ENCODE results near the gene TUBG2. TPM values are rescaled to one million over a fixed set of nuclear protein-coding genes. Genes with fewer than 3 reads are reported as not detected.

The TUBG2 gene
- total RNA-seq, 1 donor from 2014 or later, result 18.7 TPM

- DNase-seq (ENCODE audit: extremely low read depth, low read depth, low spot score), result no peak
Observed at GRCh38 chr17:42676424-42677011, 17.4 kb downstream of the TUBG2 start, which contains the start of gene PLEKHH3. Gene PLEKHH3 (minus strand): TSS chr17:42676994. CDS start chr17:42676563, 431 bp downstream.

- peak; percentile 93 for DNase-seq (ENCODE audit: extremely low read depth, low read depth, low spot score)
Observed at GRCh38 chr17:42677012-42677857, 18.2 kb downstream of the TUBG2 start.

- DNase-seq (ENCODE audit: extremely low read depth, low read depth, low spot score), result no peak
Observed at GRCh38 chr17:42677921-42678781, 19.1 kb downstream of the TUBG2 start.

GRCh38 chr17:42678951-42679491, 19.9 kb downstream of the TUBG2 start:
- DNase-seq (ENCODE audit: extremely low read depth, low read depth, low spot score), result no peak

- no peak for DNase-seq (ENCODE audit: extremely low read depth, low read depth, low spot score)
Observed at GRCh38 chr17:42679492-42680330, 20.6 kb downstream of the TUBG2 start.

- no peak for DNase-seq (ENCODE audit: extremely low read depth, low read depth, low spot score)
Observed at GRCh38 chr17:42680331-42680808, 21.3 kb downstream of the TUBG2 start.

- no peak for DNase-seq (ENCODE audit: extremely low read depth, low read depth, low spot score)
Observed at GRCh38 chr17:42681976-42682721, 23.1 kb downstream of the TUBG2 start, which contains the start of gene CNTNAP1. Gene CNTNAP1 (plus strand): TSS chr17:42682531. CDS start chr17:42682830, 299 bp downstream.

GRCh38 chr17:42682722-42683403, 23.8 kb downstream of the TUBG2 start:
- DNase-seq (ENCODE audit: extremely low read depth, low read depth, low spot score), result no peak

GRCh38 chr17:42683407-42684034, 24.4 kb downstream of the TUBG2 start:
- no peak for DNase-seq (ENCODE audit: extremely low read depth, low read depth, low spot score)

- no peak for DNase-seq (ENCODE audit: extremely low read depth, low read depth, low spot score)
Observed at GRCh38 chr17:42684929-42685556, 26.0 kb downstream of the TUBG2 start.

GRCh38 chr17:42685831-42686230, 26.7 kb downstream of the TUBG2 start:
- no peak for DNase-seq (ENCODE audit: extremely low read depth, low read depth, low spot score)

GRCh38 chr17:42686520-42687128, 27.5 kb downstream of the TUBG2 start:
- no peak for DNase-seq (ENCODE audit: extremely low read depth, low read depth, low spot score)

- no peak for DNase-seq (ENCODE audit: extremely low read depth, low read depth, low spot score)
Observed at GRCh38 chr17:42687707-42688320, 28.7 kb downstream of the TUBG2 start.

GRCh38 chr17:42690596-42690995, 31.5 kb downstream of the TUBG2 start:
- no peak for DNase-seq (ENCODE audit: extremely low read depth, low read depth, low spot score)

GRCh38 chr17:42691021-42691545, 32.0 kb downstream of the TUBG2 start:
- no peak for DNase-seq (ENCODE audit: extremely low read depth, low read depth, low spot score)

GRCh38 chr17:42692489-42692888, 33.4 kb downstream of the TUBG2 start:
- no peak for DNase-seq (ENCODE audit: extremely low read depth, low read depth, low spot score)

Measured in glomerular endothelial cell (primary cell).